Measurements from ENCODE around the gene HOXA4.

HOXA4 gene

DNA sequence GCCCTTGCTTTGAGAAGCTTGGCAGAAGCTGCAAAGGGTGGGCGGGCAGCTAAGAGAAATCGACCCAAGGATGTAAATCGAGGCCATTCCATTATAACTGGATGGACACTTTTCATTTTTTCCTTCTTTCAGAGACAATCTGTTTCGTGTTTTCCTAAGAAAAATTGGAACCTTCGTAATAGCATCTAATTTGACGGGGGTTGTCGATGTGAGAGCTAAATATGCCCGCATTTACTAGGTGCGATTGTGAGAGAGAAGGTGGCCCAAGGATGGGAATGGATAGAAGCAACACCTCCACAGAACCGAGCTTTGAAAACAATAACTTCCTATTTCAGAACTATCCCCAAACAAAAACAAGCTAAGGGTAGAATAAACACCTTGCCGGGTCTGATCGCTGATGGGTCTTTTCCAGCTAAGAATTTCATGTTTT lies 848 bp upstream of the HOXA4 start:
- DNase-seq = no peak

DNA sequence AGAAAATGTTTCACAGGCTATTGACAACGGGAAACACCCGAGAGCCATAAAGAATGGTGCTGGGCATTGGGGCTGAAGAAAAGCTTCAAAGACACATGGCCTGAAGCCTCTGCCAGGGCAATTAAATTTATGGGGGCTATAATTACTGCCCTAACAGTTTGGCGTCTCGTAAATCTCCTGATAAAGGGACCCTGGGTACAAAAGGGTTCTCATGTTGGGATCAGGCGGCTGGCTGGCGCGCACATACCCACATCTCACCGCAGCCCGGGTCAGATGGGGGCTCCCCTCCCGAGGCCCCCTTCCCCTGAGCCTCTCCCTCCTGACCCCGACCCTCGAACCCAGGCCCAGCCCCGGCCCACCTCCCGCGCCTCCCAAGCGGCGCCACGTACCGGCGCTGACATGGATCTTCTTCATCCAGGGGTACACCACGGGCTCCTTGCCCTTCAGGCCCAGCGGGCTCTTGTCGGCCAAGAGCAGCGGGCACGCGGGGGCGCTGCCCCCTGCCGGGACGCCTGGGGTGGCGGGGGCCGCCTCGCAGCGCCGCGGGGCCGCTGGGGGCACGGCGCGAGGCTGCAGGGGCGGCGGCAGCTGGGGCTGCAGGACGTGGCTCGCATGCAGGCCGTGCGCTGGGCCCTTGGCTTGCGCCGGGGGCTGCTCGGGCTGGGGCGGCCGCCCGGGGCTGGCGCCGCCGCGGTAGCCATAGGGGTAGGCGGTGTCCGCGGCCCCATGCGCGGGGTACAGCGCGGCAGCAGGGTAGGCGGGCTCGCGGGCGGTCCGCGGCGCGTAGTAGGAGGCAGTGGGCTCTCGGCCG lies 623 bp downstream of the HOXA4 start:
- peak; percentile 51 for DNase-seq

- DNase-seq = no peak
Measured at GRCh38 chr7:27128776-27129728, 1.5 kb downstream of the HOXA4 start.

GRCh38 chr7:27128034-27128433 lies 2.5 kb downstream of the HOXA4 start:
- no peak for DNase-seq

DNA sequence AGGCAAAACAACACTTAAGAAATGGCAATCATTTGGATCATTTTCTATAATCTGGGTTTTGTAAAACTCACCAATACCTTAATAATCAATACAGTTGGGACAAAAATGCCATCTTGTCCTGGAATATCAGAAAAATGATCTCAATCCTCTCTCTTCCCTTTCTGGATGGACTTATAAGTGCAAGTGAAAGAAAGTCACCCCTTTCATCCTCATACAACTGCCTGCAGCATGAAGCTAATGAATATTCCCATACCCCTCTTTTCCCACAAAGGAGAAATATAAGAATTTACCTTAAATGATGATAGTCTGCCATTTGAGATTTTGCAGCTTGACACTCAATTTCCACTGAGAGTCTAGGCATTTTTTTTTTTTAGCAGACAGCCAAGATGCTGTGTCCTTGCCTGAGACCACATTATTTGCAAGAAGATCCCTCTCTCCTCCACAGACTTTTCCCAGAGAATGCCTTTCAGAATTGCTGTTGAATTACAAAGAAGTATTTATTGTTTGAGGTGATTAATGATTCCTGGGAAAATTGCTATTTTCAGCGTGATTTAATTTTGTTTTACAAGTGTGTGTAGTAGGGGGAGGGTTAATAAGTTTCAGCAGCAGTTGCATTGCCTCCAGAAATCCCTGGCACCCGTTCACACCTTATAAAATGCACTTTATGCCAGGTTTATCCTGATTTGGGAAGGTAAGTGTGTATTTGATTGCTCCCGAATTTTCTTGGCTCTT lies 3.8 kb downstream of the HOXA4 start:
- DNase-seq = no peak

DNA sequence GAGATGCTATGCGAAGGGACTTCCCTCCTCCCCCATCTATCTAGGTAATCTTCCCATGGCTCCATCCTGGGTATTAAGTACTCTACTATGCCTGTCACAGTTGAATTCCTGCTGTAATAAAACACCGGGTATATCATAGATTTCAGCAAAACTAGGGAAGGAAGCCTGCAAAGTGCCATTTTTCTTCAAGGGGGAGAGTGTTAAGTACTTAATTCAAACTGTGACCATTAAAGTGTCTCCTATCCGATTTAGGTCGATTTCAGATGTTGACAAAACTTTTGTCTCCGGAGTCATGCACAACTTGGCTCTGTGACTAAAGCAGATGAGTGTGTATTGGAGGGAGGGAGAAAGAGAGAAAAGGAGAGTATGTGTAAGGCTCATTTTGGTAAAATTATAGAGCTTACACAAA lies 4.6 kb downstream of the HOXA4 start:
- no peak for DNase-seq

GRCh38 chr7:27124902-27125689 lies 5.5 kb downstream of the HOXA4 start:
- no peak for DNase-seq

DNA sequence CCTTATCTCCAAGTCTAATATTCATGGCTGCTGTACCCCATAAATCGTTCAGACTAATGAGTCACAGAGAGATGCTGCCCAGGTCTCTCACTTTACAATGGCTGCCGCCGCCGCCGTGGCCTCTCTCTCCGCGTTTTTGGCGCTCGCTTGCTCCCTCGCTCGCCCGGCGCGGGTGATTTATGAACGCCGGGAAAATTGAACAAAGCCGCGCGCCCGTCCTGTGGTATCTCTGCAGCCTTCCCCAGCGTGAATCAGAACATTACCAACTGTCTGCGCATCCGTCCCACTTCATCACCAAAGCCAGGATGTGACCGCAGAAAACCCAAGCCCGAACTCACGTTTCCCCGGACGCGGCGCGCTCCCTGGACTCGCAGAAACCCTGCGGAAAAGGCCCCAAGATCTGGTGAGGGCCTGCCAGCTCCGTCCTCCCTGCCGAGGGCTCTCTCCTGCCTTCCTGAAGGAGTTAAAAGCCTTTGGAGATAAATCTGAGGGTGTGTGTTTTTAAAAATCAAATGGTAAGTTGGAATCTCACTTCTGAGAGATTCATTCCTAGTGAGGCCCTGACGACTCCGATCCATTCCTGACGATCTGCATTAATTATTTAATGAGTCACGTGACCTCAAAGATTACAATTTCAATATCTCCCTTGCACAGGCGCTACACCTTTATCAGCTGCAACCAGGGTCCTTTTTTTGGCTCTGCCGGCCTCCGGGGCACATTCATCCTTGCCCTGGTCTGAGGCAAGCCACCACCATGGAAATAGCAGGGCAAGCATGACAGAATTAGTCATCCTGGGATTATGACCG lies 6.3 kb downstream of the HOXA4 start:
- DNase-seq = no peak

DNA sequence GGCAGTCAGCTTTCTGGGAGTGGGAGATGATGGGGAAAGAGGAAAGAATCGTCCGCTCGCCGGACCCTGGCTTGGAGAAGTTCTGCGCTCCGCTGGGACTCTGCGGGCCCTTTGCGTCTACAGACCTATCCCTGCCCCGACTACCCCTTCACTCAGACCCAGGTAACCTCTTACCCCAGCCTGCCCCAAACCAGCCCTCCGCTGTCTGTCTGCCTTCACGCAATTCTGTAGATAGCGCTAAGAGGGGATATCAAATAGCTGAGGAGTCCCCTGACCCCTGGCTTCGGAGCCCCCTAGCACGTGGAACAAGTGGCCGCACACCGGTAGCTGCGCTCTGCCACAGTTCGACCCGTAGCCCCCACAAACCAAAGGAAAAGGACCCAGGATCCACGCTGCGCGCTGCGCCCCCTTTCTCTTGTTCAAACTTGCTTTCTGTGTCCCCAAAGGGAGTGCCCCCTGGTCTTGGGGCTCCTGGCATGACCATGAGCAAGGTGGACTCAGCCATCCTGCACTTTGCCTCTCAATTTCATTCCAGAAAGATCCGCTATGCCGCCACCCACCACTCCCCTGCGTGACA lies 7.0 kb downstream of the HOXA4 start:
- DNase-seq = no peak

DNA sequence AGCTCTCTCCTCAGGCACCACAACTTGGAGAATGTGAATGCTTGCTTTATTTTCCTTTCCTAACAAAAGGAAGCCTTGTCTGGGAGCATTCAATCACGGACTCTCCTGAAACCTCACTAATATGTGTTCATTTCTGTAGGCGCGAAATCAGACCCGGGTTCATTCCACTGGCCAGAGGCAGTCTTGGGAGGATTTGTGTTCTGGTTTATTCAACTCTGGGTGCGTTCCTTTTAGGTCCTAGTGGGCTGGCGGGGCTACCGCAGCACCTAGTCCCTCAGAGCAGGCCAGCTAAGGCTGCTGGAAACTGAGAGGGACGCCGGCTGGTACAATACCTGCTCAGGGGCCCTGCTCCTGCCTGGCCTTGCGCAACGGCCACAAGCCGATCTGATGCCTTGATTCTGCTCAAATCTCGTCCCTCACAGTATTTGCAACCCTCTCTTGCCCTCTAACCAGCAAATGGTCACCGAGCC lies 7.5 kb downstream of the HOXA4 start:
- DNase-seq = no peak

DNA sequence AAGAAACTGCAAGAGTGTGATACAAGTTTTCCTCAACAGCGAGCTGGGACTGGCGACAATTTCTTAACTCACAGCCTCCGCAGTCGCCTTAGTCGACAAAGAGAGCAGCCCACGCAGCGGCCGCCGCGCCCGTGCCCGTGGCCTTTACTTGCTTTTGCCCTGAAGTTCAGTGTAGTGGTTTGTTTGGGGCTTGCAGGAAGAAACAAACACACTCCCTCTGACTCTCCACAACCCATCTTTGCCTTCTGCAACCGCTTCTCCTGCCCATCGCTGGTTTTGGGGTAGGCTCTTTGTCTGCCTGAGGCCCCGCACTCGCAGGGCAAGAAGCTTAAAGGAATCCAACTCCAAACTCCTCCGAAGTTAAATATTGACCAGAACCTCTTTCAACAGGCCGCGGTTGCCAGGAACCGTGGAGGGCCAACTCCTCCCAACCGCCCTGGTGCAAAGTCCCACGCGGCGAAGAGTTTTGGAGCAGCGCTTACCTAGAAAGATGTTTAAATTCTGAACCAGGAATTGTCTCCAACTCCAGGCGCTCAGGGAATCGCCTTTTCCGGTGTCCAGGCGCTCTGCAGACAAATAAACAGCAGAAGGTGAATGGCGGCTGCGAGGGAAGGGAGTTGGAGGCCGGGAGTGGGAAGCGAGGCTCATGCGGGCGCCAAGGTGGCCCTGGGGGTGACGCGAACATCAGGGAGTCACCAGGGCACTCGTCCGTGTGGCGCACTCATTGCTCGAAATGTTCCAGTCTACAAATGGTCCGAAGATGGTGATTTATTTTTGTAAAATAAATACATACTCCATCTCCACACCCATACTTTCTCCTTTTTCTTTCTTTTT lies 8.3 kb downstream of the HOXA4 start:
- no peak for DNase-seq

DNA sequence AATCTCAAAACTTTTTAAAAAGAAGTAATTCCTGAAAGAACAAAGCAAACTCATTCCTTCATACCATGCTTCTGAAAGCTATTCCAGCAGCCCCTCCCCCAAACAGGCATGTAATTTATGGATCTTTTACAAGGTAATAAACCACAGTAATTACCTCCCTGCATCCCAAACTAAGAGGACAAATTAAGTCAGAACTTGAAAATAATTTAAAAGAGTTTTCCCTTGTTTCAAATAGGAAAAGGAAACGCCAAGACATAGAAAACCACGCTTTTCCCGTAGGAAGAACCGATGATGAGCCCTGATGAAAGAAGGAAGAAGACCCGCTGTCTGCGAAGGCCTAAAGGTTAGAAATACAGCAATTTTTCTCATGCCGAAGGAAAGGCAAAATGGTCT lies 8.9 kb downstream of the HOXA4 start:
- no peak for DNase-seq

GRCh38 chr7:27119412-27119911 lies 11.1 kb downstream of the HOXA4 start:
- DNase-seq = no peak

GRCh38 chr7:27118580-27118979 lies 12.0 kb downstream of the HOXA4 start:
- DNase-seq = no peak

DNA sequence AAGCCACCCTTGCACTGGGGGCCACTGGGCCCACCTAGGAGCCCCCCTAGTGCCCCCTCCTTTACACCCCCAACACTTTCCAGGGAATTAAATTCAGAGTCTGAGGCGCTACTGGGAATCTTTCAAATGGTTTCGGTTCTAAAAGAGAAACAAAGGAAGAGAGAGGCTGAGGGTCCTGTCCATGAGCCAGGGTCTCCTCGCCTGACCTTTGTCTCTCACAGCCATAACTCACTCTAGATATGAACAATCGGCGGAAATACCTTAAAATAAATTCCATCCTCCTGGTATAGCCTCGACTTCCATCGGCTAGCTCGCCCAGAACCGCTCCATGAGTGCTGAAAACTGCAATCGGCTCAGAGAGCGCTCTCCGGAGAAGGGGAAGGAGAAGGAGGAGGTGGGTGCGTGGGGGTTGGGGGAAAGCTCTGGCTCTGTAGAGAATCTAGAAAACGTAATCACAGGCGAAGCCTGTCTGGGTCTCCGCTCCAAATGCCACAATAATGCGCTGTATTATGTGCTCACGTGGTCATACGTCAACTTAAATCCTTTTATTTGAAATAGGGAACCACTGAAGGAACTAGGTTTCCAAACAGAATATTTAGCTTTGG lies 12.6 kb downstream of the HOXA4 start:
- DNase-seq = peak; percentile 58

DNA sequence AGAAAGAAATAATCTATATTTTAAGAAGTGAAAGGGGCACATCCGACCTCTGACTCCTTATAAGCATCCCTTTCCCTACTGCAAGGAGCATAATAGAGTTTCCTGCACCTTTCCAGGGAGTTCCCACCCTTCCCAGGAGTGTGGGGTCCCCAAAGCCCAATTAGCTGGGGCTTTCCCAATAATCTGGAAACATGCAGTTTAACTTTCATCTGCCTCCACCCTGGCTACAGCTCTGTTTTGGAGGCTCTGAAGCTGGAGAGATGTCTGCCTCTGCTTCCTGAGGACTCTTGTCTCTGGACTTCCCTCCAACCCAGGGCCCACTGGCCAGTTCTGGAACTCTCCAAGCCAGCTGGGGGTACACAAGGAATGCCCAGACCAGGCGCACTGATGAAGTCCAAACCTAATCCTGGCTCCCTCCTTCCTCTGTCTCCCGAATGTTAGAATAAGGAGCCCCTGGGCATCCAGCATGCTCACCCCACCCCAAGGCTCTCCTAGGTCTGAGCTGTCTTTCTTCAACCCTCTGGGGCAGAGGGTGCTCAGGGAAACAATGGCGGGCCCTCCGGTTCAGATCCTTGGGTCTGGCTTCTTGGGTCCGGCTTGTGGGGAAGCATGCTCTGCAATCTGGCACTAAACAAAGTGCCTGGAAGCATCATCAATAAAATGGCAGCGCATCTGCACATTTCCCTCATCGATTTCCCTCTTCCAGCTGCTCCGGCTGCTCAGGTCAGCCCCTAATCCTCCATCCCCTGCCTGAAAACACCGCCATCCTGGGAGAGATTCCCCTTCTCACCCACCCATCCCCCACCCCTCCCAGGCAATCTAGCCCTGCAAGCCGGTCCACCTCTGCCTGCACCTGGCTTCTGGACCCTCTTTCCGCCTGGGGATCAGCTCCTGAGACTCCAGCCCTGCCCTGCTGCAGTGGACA lies 13.3 kb downstream of the HOXA4 start:
- no peak for DNase-seq

DNA sequence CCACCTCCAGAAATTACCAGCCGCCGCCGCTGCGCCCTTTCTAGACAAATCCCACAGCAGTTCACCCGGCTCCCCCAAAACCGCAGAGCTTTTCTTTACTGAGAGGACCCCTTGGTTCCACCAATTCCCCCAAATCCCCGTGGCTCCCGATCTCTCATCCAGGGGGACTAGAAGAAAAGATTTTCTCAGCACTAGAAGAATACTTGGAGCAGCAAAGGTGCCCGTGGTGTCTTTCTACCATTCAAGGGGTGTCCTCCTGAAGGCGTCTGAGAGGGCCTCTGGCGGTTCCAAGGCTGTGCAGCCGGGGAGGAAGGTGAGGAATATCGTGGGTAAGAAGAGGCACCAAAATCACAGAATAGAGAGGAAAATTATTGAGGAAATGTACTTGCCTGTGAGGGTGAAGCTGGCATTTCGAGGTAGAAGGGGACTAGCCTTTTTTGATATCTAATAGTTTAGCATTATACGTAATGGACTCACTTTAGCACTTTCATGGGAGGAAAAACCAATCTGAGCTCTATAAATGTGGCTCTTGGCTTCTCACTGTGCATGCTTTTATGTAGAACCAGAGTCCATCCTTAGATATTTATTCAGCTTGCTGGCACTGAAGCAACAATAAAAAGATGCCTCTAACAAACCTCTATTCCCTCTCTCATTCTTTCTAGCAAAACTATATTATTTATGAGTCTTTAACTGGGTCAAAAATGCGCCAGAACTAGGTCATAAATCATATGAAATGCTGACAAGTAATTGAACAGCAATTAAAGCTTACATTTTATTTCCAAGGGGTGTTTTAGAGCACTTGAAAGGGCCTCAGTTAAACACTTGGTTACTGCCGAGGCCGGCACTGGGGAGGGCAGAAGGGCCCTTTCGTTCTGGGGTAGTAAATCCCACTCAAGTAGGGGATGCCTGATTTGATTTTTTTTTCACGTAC lies 14.3 kb downstream of the HOXA4 start:
- DNase-seq = peak; percentile 24

All from HCEC 1CT (cell line).